ENCODE measurements around the gene CRYBG2. TPM values are rescaled to one million over a fixed set of nuclear protein-coding genes. Genes with fewer than 3 reads are reported as not detected.

Gene CRYBG2
- total RNA-seq, 1 experiment from 2014 or later: 21.1 TPM

- DNase-seq (ENCODE audit: low spot score) (no peak), ATAC-seq (no peak)
- H3K9me3 Mint-ChIP-seq: no peaks in the 10 kb centered on the region
- H3K4me3 Mint-ChIP-seq: no peak overlapping the region
- H3K36me3 Mint-ChIP-seq: no peaks in the 10 kb centered on the region
- H3K4me1 Mint-ChIP-seq: no peaks in the 10 kb centered on the region
- no peaks in the 10 kb centered on the region for H3K27me3 Mint-ChIP-seq (ENCODE audit: low read depth)
- TF ChIP-seq CREB1 (CRISPR knock-in tag; IDR thresholded peaks at IDR 0.05) (no peak), MXD4 (CRISPR knock-in tag; IDR thresholded peaks at IDR 0.05; ENCODE audit: borderline replicate concordance) (no peak), ZNF219 (CRISPR knock-in tag; IDR thresholded peaks at IDR 0.05; ENCODE audit: borderline replicate concordance) (no peak), E2F1 (CRISPR knock-in tag; IDR thresholded peaks at IDR 0.05) (no peak), ZMAT4 (CRISPR knock-in tag; IDR thresholded peaks at IDR 0.05) (no peak), FOXJ3 (CRISPR knock-in tag; IDR thresholded peaks at IDR 0.05; ENCODE audit: borderline replicate concordance) (no peak), ZNF423 (CRISPR knock-in tag; IDR thresholded peaks at IDR 0.05) (no peak), ZSCAN18 (CRISPR knock-in tag; IDR thresholded peaks at IDR 0.05) (no peak), ZNF317 (CRISPR knock-in tag; IDR thresholded peaks at IDR 0.05; ENCODE audit: borderline replicate concordance, low read depth) (no peak), CREM (CRISPR knock-in tag; IDR thresholded peaks at IDR 0.05) (no peak), GTF2I (CRISPR knock-in tag; conservative IDR thresholded peaks at IDR 0.05) (no peak), ATF3 (CRISPR knock-in tag; conservative IDR thresholded peaks at IDR 0.05) (no peak), AR (CRISPR knock-in tag; IDR thresholded peaks at IDR 0.05) (no peak), ATF1 (CRISPR knock-in tag; IDR thresholded peaks at IDR 0.05) (no peak), NR2C2 (CRISPR knock-in tag; IDR thresholded peaks at IDR 0.05) (no peak), FOXP1 (CRISPR knock-in tag; IDR thresholded peaks at IDR 0.05; ENCODE audit: borderline replicate concordance) (no peak), ATF6 (CRISPR knock-in tag; IDR thresholded peaks at IDR 0.05) (no peak), E2F4 (CRISPR knock-in tag; IDR thresholded peaks at IDR 0.05; ENCODE audit: borderline replicate concordance, low read depth) (no peak)
- ChIA-PET CTCF (interaction anchor here (0.6 to 7.1 kb wide), 5 partner anchors 11 to 123 kb away, joined by 3 to 60 read pairs (median 3); no protein-coding TSS in a partner anchor), POLR2A (no interaction called here)
- no peak overlapping the region for H3K27ac Mint-ChIP-seq
Measured at GRCh38 chr1:26399034-26399433, 45.1 kb upstream of the CRYBG2 start.

All from WTC11 (cell line).